NCI-H128 (cell line): ENCODE measurements around the gene TYW1.
"Not testable (repeated sequence)": the region's sequence is repeated elsewhere in the genome, so short reads cannot be mapped to it uniquely, and the experiment has no call there.

Experiments used
- DNase-seq: peaks from one replicate; lab custom pipeline; 2025; ENCODE audit not compliant: unreplicated experiment; lab: John Stamatoyannopoulos, UW

The TYW1 gene, protein sequence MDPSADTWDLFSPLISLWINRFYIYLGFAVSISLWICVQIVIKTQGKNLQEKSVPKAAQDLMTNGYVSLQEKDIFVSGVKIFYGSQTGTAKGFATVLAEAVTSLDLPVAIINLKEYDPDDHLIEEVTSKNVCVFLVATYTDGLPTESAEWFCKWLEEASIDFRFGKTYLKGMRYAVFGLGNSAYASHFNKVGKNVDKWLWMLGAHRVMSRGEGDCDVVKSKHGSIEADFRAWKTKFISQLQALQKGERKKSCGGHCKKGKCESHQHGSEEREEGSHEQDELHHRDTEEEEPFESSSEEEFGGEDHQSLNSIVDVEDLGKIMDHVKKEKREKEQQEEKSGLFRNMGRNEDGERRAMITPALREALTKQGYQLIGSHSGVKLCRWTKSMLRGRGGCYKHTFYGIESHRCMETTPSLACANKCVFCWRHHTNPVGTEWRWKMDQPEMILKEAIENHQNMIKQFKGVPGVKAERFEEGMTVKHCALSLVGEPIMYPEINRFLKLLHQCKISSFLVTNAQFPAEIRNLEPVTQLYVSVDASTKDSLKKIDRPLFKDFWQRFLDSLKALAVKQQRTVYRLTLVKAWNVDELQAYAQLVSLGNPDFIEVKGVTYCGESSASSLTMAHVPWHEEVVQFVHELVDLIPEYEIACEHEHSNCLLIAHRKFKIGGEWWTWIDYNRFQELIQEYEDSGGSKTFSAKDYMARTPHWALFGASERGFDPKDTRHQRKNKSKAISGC

DNA sequence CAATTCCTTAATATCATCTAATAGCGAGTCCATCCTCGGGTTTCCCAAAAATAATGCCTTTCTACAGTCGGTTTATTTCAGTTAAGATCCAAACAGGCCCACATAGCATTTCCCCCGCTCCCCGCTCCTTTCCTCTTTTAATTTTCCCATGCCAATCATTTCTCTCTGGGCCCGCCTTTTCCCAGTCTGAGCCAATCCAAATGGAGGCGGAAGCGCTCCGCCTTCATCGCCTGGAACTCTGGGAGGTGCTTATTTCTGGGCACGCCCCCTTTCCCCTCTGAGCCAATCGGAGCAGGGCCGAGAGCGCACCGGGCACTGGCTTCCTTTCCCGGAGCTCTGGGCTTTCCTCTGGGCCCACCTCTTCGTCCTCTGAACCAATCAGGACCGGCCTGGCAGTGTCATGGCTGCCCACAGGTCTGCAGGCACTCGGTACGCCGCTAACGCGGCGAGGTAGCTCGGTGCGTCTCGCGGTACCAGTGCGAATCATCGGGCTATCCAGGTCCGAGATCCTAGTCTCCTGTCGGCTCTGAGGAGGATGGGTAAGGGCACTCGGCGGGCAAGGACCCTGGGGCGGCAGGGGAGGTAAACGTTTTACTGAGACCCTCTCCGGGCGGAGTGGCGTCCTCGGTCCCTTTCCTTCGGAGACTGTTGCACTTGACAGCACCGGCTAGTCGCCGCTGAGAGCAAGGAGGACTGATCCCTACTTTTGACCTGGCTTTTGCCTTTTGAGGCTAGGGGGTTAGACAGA, at the start of gene TYW1:
Gene TYW1 (plus strand): TSS at position 390 of the 748 bp plus-strand sequence. CDS start 146 bp downstream, at position 536.
- peak; percentile 95 for DNase-seq

DNA sequence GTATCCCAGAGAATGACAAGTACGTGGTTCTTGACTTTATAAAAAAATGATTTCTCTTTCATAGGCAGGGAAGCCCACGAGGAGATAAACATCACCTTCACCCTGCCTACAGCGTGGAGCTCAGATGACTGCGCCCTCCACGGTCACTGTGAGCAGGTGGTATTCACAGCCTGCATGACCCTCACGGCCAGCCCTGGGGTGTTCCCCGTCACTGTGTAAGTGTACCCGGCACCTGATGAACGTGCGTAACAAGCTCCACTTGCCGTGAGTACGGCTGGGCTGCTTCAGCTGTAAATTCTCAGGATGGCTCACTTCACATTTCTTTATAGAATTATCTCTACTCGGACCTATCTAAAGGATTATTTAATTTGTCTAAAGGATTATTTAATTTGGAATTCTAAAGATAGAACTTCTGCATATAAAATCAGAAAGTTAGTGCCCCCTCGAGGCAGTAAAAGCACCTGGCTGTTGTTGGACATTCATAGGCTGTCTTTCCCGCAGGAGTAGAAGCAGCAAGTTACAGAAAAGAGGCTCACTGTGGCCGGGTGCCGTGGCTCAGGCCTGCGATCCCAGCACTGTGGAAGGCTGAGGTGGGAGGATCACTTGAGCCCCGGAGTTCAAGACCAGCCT, 48.0 kb upstream of the TYW1 start:
- DNase-seq: no peak

DNA sequence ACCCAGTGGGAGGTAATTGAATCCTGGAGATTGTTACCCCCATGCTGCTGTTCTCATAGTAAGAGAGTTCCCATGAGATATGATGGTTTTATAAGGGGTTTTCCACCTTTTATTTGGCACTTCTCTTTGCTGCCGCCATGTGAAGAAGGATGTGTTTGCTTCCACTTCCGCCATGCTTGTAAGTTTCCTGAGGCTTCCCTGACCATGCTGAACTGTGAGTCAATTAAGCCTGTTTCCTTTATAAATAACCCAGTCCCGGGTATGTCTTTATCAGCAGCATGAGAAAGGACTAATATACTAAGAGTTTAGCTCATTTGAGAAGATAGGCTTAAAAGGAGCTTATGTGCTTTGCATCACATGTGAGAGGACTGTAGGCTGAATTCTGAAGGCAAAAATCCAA, 46.3 kb upstream of the TYW1 start:
- DNase-seq: no peak

DNA sequence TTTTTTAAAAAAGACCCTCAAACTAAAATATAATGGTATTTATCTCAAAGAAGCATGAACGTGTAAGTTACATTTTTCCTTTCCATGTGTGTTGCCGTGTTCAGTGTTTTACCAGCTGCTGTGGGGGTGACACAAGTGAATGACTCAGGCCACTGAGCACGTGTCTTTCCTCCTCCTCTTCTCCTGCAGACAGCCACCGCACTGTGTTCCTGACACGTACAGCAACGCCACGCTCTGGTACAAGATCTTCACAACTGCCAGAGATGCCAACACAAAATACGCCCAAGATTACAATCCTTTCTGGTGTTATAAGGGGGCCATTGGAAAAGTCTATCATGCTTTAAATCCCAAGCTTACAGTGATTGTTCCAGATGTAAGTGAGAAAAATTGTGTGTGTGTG, 45.9 kb upstream of the TYW1 start:
- no peak for DNase-seq

DNA sequence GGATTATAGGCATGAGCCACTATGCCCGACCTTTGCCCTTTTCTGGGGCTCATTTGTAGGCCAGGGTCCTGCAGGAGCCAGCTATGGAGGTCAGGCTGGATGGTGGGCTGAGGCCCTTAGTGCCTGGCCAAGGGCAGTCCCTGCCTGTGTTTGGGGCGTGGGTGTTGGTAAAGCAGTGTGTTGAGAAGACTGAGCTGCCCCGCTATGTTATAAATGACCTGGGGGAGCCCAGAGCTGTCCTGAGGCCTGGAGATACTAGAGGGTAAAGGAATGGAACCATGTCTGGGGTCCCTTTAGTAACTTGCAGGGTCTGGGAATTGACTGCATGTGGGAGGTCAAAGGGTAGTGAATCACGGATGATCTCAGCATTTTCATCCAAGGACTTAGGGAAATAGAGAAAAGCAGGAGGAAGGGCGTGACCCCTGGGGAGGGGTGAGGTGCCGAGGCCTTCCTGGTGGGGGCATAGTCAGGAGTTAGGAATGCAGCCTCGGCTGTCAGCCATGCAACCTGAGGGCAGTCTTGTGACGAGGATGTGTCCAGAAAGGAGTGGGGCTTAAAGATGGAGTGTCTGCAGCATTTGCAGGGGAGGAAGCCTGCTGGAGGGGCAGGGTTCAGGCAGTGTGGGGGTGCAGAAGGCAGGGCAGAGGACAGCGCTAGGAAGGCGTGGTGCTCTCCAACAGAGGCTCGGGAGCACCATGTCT, 44.1 kb upstream of the TYW1 start:
- no peak for DNase-seq

DNA sequence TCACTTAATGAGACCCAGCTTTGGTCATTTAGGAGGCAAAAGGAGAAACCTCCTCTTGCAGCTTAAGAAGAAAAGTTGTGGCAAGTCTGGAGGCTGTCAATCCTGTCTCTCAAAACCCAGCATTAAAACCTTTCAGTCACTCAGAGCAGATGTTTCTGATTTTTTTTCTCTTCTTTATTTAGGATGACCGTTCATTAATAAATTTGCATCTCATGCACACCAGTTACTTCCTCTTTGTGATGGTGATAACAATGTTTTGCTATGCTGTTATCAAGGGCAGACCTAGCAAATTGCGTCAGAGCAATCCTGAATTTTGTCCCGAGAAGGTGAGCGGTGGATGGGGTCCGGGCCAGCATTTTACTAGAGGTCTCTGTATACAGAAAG, 43.6 kb upstream of the TYW1 start:
- no peak for DNase-seq

DNA sequence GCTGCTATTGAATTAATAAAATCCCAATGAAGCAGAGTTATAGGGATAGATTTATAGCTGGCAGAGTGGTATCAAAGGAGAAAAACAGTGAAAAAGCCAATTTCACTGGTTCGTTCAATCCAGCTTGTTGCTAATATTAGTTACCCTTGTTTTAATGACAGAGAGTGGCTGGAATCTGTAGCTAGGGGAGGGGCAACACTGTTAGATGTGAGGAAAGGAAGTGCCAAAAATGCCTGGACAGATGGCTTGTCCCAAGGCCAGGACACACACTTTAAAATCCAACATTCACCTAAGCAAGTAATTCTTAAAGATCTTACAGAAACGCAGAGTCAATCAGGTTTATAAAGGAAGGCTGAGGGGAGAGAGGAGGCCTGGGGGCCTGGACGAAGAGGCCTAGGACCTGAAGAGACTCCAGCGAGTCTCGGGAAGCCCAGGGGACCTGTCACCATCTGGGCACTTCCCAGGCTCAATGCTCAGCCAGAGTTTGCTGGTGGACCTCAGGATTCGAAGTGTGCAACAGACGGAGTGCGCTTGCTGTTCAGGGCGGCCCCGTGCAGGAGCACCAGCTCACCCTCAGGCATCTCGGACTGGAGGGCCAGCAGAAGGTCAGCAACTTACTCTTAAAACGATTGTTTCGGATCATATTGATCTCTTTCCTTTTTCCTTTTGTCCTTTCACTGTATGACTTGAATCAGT, 38.9 kb upstream of the TYW1 start:
- no peak for DNase-seq

DNA sequence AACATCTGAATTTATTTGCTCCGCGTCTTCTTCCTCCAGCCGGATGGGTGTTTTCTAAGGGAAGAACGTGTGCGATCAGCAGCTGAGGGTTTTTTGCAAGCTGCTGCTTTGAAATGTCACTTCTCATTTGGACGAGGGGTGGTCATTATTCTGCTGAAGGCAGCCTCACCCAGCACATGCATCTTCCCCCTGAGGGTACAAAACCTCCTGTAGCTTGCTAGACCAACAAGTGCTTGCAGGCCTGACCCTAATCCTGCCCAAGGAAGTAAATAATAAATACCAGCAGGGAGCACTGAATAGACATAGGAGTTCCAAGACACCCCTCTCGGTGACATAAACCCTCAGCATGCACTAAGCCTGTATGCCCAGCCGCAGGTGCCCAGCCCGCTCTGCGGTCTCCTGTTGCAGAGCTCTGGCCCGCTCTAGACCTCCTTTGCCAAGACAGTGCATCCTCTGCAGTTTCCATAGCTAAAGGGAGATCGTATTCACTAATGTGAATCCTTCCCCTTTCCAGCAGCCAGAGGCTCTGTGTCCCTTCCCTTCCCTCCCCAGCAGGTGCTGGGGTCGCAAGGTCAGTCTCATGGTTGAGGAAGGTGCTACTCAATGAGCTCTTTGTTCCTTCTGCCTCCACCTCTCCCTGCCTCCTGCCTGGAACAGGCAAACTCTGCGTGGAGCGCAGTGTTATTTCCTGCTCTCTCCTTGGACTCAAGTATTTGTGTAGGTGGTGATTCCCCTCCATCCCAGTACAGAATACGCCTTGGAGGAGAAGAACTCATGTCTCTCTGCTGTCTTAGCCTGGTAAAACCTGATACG, 37.9 kb upstream of the TYW1 start:
- no peak for DNase-seq

DNA sequence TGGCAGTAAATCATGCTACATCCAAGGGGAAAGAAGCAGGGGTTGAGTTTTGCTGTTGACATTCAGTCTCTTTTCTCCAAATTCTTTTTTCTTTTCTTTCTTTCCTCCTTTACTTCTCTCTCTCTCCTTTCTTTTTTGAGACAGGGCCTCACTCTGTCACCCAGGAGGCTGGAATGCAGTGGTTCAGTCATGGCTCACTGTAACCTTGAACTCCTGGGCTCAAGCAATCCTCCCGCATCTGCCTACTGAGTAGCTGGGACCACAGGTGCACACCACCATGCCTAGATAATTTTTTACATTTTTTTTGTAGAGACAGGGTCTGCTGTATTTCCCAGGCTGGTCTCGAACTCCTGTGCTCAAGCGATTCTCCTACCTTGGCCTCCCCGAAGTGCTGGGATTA, 36.4 kb upstream of the TYW1 start:
- DNase-seq: no peak

DNA sequence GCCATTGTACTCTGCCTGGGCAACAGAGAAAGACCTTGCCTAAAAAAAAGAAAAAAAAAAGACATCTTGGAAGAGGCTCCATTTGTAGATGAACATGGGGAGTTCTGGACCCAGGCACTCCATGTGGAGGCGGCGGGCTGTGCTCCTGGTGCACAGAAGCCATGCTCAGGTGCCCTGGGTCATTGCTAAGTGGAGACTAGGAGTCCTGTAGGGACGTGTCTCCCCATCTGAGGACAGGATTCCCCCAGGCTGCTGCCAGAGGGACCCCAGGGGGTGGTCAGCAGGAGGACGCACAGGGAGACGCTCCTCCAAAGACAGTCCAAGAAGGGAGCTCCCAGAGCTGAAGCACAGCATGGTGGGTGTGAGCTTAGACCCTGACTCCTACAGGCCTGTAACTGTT, 35.5 kb upstream of the TYW1 start:
- no peak for DNase-seq

DNA sequence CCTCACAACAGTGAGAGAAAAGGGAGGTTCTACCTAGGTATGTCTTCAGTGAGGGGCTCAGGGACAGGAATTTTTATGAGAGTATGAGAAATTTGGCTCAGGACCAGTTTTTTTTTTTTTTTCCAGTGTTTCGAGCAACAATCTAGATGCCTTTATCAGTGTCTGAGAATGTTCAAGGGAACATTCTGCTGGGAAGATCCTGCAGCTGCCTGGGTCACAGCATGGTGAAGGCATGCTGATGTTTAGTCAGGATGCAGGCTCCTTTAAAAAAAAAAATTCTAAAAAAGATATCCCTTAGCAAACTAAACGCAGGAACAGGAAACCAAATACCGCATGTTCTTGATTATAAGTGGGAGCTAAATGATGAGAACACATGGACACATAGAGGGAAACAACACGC, 32.2 kb upstream of the TYW1 start:
- DNase-seq: no peak

DNA sequence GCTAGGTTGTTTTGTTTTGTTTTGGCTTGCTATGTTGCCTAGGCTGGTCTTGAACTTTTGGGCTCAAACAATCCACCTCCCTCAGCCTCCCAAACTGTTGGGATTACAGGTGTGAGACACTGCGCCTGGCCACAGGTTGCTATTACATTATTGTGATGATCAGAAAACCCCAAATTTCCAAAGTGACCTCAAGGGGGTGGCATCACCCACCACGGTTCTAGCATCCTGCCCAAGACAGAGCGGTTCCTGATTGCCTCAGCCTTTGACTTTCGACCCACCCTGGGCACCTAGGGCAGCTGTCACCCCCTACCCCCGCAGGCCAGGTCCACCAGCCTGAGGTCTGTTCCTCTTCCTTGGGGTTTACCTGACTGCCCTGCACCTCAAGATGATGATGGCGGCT, 29.6 kb upstream of the TYW1 start:
- no peak for DNase-seq

DNA sequence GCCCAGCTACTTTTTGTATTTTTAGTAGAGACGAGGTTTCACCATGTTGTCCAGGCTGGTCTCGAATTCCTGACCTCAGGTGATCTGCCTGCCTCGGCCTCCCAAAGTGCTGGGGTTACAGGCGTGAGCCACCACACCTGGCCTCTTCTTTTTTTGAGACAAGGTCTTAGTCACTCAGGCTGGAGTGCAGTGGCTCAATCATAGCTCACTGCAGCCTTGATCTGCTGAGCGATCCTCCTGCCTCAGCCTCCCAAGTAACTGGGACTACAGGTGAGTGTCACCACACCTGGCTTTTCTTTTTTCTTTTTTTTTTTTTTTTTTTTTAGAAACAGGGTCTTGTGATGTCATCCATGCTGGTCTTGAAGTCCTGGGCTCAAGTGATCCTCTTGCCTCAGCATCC, 27.6 kb upstream of the TYW1 start:
- DNase-seq: not testable (repeated sequence)

DNA sequence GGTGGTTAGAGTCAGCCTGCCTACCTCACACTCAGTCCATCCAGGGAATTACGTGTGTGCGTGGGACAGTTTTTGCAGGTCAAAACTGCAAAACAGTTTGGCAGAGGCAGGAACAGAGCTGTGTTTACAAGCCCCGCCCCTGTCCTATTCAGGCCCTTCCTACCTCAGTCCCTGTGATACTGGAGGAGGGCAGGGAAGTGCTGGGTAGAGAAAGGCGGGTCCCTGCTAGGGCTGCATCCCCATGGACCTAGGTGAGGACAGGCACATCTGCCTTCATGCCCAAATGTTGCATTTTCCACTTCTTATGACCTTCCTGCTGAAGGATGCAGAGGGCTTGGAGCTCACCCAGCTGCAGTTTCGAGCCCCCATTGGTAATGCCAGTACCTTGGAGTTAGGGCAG, 26.3 kb upstream of the TYW1 start:
- DNase-seq: no peak

DNA sequence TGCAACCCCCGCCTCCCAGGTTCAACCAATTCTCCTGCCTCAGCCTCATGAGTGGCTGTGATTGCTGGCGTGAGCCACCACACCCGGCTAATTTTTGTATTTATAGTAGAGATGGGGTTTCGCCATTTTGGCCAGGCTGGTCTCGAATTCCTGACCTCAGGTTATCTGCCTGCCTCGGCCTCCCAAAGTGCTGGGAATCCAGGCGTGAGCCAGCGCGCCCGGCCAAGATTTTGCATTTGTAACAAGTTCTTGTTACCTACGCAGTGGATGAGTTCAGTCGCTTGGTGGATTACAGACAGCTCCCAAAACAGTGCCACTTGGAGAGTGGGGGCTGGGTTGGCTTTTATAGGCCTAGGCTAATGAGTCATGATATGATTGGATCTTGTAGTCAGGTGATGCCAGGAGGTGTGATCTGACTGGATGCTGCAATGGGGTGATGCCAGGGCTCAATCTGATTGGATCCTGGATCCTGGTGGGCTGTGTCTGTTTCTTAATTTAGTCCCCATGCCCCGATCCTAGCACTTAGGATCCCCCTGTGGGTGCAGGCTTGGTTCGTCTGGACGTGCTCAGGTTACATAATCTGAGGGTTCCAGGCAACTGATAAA, 21.5 kb upstream of the TYW1 start:
- DNase-seq: no peak

DNA sequence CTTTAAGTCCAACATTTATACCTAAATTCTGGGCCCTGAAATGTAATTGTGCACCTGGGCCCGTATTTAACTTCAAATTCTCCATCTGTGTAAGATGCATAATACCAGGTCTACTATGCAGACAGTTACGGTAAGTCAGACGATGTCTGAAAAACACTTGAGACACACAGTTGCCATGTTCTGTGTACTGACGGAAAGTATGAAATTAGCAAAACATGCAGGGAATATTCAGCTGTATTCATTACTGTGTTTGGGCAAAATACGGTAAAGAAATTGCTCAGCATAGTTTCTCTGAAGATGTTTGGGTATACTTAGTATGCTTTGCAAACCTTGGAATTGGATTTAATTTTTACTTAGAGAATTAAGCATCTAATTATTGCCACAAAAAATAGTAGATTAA, 18.3 kb upstream of the TYW1 start:
- DNase-seq: not testable (repeated sequence)

DNA sequence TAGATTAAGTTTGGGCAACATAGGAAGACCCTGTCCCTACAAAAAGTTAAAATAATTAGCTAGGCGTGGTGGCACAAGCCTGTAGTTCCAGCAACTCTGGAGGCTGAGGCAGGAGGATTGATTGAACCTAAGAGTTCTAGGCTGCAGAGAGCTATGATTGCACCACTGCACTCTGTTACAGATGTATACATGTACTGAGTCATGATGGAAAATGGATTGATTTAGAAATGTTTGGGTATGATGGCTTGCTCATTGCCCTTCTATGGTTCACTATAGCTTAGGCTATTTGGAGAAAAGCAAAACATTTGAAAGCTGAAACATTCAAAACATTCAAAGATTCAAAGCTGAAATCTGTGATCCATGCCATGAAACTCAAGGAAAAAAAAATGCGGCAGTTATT, 17.6 kb upstream of the TYW1 start:
- not testable (repeated sequence) for DNase-seq

DNA sequence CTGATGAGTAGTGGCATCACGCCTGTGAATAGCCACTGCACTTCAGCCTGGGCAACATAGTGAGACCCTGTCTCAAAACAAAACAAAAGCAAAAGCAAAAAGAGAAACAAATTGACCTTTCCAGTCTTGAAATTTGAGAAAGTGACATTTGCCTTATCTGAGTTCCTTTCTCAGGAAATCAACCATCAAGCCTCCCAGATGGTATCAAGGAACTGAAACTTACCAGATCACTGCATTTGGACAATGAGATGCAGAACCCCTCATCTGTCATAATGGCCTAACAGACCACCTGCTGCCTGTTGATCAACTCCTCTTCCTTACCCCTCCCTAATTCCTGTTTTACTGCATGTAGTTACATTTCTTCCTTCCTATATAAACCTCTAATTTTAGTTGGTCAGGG, 16.3 kb upstream of the TYW1 start:
- DNase-seq: not testable (repeated sequence)

DNA sequence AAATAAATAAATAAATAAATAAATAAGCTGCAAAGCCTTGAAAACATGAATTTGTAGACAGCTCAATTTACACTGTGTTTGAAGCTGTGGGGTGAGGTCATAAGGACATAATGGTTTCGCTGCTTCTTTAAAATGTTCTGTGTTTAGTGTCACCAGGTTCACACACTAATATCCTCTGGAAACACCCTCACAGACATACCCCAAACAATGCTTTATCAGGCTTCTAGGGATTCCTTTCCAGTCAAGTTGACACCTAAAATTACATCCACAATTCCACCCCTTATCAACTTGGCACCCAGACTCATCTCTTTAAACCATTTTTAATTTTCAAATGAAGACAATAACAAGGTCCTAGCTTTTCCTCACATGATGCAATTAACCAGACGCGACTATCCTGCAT, 7.1 kb upstream of the TYW1 start:
- DNase-seq: not testable (repeated sequence)
